Prostate gland (tissue), 2 donors: ENCODE data around the gene CEP152.

Experiments
- CTCF ChIP-seq, 4 experiments: fragments of 200-600 bp in 2 of 4; fragments of 450-650 bp in 2 of 4; sonication (generic) in 2 of 4; IDR thresholded peaks; 1 replicate in 3 of 4; 2 replicates in 1 of 4; pipeline ENCODE4 v1.5.1; 2016 to 2019; ENCODE audit warnings: antibody characterized with exemption in 4 of 4, mild to moderate bottlenecking in 2 of 4, moderate library complexity in 2 of 4
- POLR2A ChIP-seq: fragments of 450-650 bp; IDR thresholded peaks from one replicate; pipeline ENCODE4 v1.6.1; 2016; ENCODE audit warnings: antibody characterized with exemption, mild to moderate bottlenecking
- POLR2AphosphoS5 ChIP-seq: sonication (generic); formaldehyde crosslinking; IDR thresholded peaks from one replicate; pipeline ENCODE4 v1.6.1; 2017; ENCODE audit warnings: antibody characterized with exemption

- TF ChIP-seq POLR2AphosphoS5, result no peak
- no peak for TF ChIP-seq CTCF (IDR thresholded peaks at IDR 0.05)
- no peak for TF ChIP-seq POLR2A
Observed at GRCh38 chr15:48856942-48857341, 46.1 kb upstream of the CEP152 start.
